HG03571 (cell line): ENCODE data around the gene MXRA8.

Experiments used
- ATAC-seq: cut with Tn5 transposase; IDR thresholded peaks from one replicate; pipeline ENCODE4 v1.9.1; 2021; ENCODE audit not compliant: unreplicated experiment

Gene MXRA8

GRCh38 chr1:1337793-1338147 lies 20.6 kb downstream of the MXRA8 start:
- ATAC-seq: no peak

DNA sequence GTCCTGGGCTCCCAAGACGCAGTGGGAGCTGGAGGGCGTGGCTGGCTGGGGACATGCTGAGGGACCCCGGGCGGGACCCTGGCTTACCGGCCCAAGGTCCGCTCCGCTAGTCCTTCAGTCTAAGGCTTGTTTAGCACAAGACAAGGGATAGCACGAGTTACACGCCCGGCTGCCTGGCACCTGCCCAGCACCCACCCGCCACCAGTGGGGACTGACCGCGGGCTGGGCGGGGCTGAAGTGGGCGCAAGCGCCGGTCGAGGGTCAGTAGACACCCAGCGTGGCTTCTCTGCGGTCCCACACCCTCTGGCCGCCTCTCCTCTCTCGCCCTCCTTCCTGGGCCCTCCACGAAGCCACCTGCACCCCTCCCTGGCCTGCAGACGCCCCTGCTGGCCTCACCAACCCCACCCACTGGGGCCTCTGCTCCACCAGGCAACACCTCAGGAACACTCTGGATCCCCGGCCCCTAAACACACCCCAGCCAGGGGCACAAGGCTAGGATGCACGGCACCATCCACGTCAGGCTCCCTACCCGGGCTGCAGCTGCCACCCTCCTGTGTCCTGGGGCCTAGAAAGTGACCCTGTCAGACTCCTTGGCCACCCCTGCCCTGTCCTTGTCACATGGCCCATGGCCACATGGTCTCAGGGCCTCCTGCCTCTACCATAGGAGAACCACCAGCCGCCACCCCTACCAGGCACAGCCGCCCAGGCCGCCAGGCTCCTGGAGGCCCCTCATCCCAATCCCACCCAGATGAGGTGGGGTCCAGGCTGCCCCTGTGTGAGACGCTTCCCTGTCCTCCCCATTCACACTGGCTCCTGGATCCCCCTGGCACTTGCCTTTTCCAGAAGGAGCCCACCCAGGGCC lies 21.2 kb downstream of the MXRA8 start:
- no peak for ATAC-seq

- ATAC-seq: no peak
Observed at GRCh38 chr1:1336446-1336845, 21.9 kb downstream of the MXRA8 start.

- ATAC-seq: no peak
Observed at GRCh38 chr1:1335792-1336248, 22.5 kb downstream of the MXRA8 start.

DNA sequence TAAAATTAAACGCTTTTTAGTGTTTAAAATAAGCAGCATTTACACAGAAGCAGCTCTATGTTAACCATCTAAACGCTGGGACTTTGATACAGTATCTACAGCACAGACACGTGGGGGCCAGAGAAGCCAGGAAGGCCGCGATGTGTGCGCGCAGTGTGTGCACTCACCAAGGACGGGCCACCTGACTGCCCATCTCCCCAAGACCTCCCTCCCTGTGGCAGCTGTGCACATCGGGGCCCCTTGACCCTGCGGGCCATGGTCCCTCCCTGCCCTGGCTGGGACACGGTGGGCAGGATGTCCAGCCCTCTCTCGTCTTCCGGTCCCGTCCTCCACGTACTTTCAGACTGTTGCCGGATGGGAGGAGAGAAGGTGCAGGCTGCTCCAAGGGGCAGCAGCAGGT lies 23.1 kb downstream of the MXRA8 start:
- ATAC-seq: no peak

GRCh38 chr1:1334835-1335234 lies 23.5 kb downstream of the MXRA8 start:
- ATAC-seq: no peak

DNA sequence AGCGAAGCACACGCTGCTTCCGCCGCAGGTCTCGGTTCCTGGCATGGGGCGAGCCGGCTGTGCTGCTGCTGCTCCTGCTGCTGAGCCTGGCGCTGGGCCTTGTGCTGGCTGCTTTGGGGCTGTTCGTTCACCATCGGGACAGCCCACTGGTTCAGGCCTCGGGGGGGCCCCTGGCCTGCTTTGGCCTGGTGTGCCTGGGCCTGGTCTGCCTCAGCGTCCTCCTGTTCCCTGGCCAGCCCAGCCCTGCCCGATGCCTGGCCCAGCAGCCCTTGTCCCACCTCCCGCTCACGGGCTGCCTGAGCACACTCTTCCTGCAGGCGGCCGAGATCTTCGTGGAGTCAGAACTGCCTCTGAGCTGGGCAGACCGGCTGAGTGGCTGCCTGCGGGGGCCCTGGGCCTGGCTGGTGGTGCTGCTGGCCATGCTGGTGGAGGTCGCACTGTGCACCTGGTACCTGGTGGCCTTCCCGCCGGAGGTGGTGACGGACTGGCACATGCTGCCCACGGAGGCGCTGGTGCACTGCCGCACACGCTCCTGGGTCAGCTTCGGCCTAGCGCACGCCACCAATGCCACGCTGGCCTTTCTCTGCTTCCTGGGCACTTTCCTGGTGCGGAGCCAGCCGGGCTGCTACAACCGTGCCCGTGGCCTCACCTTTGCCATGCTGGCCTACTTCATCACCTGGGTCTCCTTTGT lies 24.7 kb downstream of the MXRA8 start:
- no peak for ATAC-seq

- ATAC-seq: no peak
Observed at GRCh38 chr1:1332774-1333480, 25.4 kb downstream of the MXRA8 start.

GRCh38 chr1:1332031-1332755 lies 26.2 kb downstream of the MXRA8 start:
- no peak for ATAC-seq

DNA sequence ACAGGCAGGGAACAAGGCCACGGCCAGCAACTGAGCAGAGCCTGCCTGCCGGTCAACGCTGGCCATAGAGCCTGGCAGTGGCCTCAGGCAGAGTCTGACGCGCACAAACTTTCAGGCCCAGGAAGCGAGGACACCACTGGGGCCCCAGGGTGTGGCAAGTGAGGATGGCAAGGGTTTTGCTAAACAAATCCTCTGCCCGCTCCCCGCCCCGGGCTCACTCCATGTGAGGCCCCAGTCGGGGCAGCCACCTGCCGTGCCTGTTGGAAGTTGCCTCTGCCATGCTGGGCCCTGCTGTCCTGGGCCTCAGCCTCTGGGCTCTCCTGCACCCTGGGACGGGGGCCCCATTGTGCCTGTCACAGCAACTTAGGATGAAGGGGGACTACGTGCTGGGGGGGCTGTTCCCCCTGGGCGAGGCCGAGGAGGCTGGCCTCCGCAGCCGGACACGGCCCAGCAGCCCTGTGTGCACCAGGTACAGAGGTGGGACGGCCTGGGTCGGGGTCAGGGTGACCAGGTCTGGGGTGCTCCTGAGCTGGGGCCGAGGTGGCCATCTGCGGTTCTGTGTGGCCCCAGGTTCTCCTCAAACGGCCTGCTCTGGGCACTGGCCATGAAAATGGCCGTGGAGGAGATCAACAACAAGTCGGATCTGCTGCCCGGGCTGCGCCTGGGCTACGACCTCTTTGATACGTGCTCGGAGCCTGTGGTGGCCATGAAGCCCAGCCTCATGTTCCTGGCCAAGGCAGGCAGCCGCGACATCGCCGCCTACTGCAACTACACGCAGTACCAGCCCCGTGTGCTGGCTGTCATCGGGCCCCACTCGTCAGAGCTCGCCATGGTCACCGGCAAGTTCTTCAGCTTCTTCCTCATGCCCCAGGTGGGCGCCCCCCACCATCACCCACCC lies 27.0 kb downstream of the MXRA8 start, which contains the start of gene TAS1R3:
Gene TAS1R3 (plus strand): TSS at position 213 of the 898 bp plus-strand sequence. CDS start 66 bp downstream, at position 279.
- ATAC-seq: no peak

DNA sequence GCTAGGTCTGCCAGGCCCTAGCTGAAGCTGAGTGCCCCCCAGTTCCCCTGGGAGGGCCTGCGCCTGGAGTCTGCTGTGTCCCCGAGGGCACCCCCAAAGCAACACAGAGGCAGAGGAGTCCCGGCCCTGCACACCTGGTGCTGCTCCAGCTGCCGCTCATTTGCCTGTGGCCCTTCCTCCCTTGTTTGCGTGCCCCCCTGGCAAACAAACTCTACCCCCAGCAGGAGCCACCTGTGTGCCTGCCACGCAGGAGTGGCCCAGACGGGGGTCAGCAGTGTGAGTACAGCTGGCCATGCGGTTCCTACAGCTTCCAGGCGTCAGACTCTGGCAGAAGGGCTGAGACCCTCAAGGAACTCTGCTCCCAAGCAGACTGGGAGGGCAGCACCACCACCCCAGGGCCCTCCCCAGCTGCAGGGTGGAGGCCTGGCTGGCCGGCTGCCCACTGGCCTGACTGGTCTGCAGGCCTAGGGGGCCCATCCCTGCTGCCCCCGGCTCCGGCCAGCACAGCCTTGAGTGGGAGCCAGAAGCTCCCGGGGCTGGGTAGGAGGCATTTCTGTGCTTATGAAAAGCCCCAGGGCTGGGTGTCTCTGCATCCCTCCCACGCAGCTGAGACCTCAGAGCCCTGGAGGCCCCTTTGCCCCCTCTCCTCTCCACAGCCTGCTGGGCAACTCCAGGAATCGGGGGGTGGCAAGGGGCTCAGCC lies 27.8 kb downstream of the MXRA8 start:
- ATAC-seq: no peak

GRCh38 chr1:1329304-1330210 lies 28.8 kb downstream of the MXRA8 start:
- ATAC-seq: no peak

DNA sequence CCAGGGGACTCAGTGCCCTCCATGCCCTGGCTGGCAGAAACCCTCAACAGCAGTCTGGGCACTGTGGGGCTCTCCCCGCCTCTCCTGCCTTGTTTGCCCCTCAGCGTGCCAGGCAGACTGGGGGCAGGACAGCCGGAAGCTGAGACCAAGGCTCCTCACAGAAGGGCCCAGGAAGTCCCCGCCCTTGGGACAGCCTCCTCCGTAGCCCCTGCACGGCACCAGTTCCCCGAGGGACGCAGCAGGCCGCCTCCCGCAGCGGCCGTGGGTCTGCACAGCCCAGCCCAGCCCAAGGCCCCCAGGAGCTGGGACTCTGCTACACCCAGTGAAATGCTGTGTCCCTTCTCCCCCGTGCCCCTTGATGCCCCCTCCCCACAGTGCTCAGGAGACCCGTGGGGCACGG lies 30.1 kb downstream of the MXRA8 start:
- ATAC-seq: no peak

- ATAC-seq: no peak
Observed at GRCh38 chr1:1327291-1327690, 31.1 kb downstream of the MXRA8 start.

- ATAC-seq: no peak
Observed at GRCh38 chr1:1326075-1326605, 32.2 kb downstream of the MXRA8 start.

DNA sequence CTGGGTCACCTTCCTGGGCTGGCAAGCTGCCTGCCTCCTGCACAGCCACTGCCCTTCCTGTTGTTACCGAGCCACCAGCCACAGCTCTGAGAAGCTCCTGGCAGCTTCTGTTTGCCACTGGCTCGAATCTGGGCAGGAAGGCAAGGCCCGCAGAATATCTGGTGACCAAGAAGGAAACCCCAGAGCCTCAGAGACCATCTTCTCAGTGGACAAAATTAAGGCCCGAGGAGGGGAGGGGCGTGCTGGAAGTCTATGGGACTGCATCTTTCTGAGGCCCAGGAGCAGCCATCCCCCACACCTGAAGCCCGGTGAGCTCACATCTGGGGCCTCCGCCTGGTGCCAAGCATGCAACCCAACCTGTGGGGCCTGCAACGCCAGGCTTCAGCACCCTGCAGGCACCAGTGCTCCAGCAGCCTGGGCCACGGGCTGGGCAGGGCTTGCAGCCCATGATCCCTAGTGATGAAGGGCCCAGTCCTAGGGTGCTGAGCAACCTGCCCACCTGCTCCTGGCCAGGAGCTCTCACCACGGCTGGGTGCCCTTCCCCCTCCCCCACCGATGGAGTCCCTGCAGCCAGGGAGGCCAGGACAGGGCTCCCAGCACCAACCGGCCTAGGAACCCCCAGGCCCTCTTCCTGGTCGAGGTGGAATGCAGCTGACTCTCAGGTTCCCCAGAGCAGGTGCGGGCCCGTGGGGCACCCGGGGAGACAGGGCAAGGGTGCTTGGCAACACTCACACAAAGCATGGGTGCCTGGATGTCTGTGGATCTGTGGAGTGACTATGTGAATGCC lies 32.9 kb downstream of the MXRA8 start:
- ATAC-seq: no peak
